NCI-H2227 treated with DMSO at 0.1 percent for 48 hours (cell line): Measurements from ENCODE around the gene UGT1A9.
"Not testable (repeated sequence)": the region's sequence is repeated elsewhere in the genome, so short reads cannot be mapped to it uniquely, and the experiment has no call there.

Source experiments
- DNase-seq: peaks from one replicate; lab custom pipeline; 2025; lab: John Stamatoyannopoulos, UW

Gene UGT1A9

GRCh38 chr2:233680361-233681045 is 8.8 kb downstream of the UGT1A9 start:
- no peak for DNase-seq

GRCh38 chr2:233681521-233682099 is 9.9 kb downstream of the UGT1A9 start, which contains the start of gene UGT1A7:
Gene UGT1A7 (plus strand): TSS chr2:233681901. CDS start chr2:233681938, 37 bp downstream.
- DNase-seq, result no peak

DNA sequence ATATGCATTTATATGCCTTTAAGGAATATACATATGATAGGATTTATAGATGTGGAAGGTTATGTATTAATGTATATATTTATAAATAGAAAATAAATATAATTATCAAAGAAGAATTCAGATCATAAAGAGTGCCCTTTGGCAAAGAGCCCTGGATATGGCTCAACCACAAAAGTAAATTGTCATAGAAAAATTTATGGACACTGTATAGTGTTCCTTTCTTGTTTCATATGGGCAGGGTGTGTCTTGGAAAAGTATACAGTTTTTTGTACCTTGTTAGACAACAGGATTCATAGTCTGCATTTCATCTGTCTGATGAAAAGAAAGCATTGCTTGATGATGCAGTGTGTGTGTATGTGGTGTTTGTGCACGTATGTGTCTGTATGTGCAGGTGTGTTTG is 12.9 kb downstream of the UGT1A9 start:
- DNase-seq, result no peak

GRCh38 chr2:233686928-233687327 is 15.2 kb downstream of the UGT1A9 start:
- DNase-seq, result no peak

DNA sequence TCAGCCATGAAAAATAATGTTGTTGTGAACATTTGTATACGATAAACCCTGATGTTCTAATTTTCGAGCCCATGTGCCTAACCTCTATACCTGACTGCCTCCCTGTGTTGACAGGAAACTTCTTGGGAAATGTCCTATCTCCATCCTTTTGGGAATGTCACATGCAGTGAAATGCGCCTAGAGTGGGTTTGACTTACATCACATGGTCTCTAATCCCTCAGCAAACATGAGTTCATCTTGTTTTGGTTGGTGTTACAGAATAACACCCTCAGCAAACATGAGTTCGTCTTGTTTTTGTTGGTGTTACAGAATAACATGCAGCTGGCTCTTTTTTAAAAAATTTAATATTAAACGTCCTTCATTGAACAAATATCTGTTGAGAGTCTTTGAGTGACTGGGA is 16.6 kb downstream of the UGT1A9 start:
- no peak for DNase-seq

GRCh38 chr2:233689031-233689430 is 17.3 kb downstream of the UGT1A9 start:
- no peak for DNase-seq

- no peak for DNase-seq
Measured at GRCh38 chr2:233689501-233689900, 17.8 kb downstream of the UGT1A9 start.

DNA sequence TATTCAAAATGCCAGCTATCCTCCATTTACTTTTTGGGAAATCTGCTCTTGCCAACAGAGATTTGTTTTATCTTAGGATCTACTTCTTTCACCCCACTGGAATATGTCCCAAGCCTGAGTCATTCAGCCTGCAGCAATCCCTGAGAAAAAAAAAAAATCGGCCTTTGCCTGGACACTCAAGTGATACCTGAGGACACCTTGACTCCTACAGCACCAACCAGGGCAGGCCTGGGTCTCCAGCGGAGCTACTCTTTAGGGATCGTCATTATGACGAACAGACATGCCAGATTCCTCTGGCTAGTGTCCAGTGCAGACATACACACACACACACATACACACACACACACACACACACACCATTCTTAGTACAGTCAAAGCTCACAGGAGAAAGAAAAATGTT is 18.7 kb downstream of the UGT1A9 start:
- no peak for DNase-seq

DNA sequence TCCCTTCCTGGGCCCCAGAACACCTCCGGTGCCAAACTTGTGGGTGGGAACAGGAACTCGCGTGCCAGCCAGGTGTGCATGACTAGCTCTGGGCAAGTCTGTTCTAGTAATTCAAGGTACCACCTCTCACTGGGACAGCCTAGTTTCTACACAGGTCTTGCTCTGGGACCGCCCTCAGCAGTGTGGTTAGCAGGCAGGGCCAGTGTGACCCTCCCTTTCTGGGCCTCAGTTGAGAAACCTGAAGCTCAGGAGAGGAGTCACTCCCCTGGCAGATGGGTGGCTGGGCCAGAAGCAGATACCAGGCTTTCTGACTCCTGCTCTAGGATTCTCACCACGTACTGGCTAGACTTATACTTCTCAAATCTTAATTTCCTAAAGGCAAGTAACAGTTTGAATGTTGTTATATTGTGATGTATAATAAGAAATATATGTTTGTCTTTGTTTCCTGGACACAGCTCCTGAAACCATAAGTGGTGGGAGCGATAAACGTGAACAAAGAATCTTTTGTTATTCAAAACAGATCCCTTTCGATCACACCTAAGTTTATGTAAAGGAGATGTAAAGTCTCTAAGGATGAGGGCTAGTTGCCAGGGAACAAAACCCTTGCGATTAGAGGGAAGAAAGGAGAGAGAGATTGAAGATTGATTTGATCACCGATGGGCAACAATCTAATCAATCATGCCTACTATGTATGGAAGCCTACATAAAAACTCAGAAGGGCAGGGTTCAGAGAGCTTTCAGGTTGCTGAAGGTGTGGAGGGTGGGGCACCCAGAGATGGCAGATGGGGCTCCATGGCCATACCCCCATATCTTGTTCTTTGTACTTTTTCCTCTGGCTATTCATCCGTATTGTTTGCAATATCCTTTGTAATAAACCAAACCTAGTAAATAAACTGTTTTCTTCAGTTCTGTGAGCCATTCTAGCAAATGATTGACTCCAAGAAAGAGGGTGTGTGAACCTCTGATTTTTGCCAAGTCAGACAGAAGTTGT is 20.0 kb downstream of the UGT1A9 start:
- no peak for DNase-seq

DNA sequence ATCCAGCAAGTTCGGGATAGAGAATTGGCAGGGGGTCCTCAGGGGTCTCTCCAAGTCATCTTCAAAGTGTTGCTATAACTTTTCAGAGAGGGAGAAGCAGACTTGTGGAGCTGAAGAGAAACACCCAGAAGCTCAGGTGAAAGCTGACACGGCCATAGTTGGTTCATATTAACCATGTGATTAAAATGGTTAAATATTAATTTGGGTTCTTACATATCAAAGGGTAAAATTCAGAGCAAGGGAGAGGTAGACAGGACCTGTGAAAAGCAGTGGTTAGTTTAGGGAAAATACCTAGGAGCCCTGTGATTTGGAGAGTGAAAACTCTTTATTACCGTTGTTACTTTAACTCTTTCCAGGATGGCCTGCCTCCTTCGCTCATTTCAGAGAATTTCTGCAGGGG is 20.9 kb downstream of the UGT1A9 start, which contains the start of gene UGT1A6:
TSS of gene UGT1A6 (plus strand) at position 243 of the 400 bp plus-strand sequence. CDS start at position 358, 115 bp downstream.
- no peak for DNase-seq

DNA sequence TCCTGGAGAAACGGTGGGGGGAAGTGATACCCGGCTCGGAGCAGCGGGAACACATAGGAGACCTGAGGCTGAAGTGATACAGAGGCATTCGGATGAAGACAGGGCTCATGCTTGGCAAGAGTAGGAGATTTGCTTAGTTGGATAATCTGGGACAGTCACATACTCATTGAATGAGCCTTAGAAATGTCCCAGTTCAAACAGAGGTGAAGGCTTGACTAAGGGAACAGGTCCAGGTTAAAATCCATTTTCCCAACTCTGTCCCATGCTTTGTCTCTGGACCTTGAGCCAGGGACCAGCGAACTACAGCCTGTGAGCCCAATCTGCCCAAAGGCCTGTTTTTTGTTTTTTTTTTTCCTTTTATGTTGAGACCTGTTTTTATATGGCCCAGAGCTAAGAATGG is 22.3 kb downstream of the UGT1A9 start:
- no peak for DNase-seq

GRCh38 chr2:233698740-233699139 is 27.0 kb downstream of the UGT1A9 start:
- no peak for DNase-seq

DNA sequence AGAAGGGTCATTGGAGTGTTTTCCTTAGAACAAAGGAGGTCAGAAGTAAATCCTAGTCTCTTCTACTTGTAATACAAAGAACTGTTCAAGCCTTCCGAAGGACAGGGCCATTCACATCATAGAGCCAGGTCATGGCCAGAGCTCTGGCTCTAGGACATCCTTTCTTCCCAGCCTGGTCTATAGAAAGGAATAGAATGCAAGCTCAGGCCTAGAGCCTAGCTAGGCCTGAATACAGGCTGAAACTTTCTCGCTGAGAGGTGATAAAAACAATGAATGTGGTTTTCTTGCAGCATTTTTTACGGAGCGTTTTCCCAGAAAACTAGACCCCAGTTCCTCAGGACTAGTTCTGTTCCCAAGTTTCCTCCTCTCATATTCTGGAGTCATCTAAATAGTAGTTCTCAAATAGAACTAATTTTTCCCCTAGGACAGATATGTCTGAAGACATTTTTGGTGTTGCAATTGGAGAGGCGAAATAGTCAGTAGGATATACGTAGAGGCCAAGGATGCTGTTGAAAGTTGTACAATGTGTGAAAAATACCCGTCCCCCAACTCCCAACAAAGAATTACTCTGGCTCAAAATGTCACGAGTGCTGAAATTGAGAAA is 27.8 kb downstream of the UGT1A9 start:
- no peak for DNase-seq

- DNase-seq, result no peak
Measured at GRCh38 chr2:233700028-233700635, 28.4 kb downstream of the UGT1A9 start.

- not testable (repeated sequence) for DNase-seq
Measured at GRCh38 chr2:233700842-233701241, 29.1 kb downstream of the UGT1A9 start.

DNA sequence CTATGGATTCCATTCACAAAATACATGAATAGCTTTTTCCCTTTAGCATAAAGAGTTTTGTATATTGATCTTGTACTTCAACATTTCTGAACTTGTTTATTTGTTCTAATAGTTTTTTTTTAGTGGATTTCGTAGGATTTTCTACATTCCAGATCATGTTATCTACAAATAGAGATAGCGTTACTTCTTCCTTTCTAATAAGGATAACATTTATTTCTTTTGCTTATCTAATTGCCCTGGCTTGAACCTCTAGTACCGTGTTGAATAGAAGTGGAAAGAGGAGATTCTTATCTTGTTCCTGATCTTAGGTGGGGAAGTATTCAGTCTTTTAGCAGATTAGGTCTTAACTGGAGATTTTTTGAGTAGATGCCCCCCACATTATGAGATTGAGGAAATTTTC is 30.5 kb downstream of the UGT1A9 start:
- no peak for DNase-seq

- no peak for DNase-seq
Measured at GRCh38 chr2:233705911-233706506, 34.3 kb downstream of the UGT1A9 start.

DNA sequence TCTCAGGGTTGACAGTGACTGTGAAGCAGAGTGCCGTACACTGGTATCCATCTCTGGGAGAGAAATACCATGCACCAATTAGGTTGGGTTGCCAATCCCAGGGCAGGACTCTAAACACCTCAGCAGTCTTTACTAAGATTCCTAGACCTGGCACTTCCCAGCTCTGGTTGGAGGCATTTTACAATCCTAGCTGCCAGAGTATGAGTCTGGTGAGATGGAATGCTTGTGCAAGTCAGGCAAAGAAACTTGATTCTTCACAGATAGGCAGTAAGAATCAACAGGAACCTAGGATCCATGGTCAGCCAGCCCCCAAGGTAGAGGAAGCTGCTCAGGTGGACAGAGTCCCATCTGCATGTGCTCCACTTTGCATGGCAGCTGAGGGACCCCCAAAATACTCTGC is 35.0 kb downstream of the UGT1A9 start:
- no peak for DNase-seq

DNA sequence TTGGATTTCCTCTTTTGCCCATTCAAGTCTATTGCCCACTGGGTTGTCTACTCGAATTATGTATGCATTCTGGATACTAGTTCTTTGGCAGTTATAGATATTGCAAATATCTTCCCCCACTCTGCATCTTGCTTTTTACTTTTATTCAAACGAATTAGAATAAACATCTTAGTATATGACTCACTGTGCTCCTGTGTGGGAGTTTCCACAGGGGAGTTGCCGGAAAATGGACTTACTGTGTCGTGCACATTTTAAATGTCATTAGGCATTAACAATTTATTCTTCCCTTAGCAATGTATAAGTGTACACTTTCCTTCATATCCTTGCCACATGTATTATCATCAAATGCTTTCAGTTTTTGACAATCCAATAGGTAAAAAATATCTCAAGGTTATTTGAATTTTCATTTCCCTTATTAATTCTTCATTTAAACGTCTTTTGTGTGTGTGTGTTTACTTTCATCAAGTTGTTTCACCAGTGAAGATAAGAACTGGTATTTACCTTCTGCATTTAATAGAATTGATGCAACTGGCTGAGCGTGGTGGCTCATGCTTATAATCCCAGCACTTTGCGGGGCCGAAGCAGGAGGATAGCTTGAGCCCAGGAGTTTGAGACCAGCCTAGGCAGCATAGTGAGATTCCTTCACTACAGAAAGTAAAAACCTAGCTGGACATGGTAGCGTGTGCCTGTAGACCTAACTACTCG is 36.4 kb downstream of the UGT1A9 start:
- no peak for DNase-seq

GRCh38 chr2:233708942-233709341 is 37.2 kb downstream of the UGT1A9 start:
- DNase-seq, result no peak
